Measurements from ENCODE around the gene MARCHF6.
"Not testable (repeated sequence)": the region's sequence is repeated elsewhere in the genome, so short reads cannot be mapped to it uniquely, and the experiment has no call there.

The MARCHF6 gene

GRCh38 chr5:10384483-10384882 is 31.0 kb downstream of the MARCHF6 start:
- Histone ChIP-seq H3K36me3 (ENCODE audit: control insufficient read depth, insufficient read depth, low read length) (peaks cover 4% of the 10 kb centered on the region), H3K9ac (ENCODE audit: low read length) (no peak overlapping the region), H3K27me3 (ENCODE audit: control insufficient read depth, insufficient read depth, low read length) (no peaks in the 10 kb centered on the region), H3K4me1 (ENCODE audit: control insufficient read depth, insufficient read depth, low read length) (no peaks in the 10 kb centered on the region), H3K4me3 (ENCODE audit: low read length) (no peak overlapping the region), H3K27ac (ENCODE audit: low read depth, low read length) (no peak overlapping the region)

GRCh38 chr5:10387690-10388089 is 34.2 kb downstream of the MARCHF6 start:
- Histone ChIP-seq H3K36me3 (ENCODE audit: control insufficient read depth, insufficient read depth, low read length) (peaks cover 11% of the 10 kb centered on the region), H3K4me1 (ENCODE audit: control insufficient read depth, insufficient read depth, low read length) (no peaks in the 10 kb centered on the region), H3K4me3 (ENCODE audit: low read length) (no peak overlapping the region), H3K27me3 (ENCODE audit: control insufficient read depth, insufficient read depth, low read length) (no peaks in the 10 kb centered on the region), H3K27ac (ENCODE audit: low read depth, low read length) (no peak overlapping the region), H3K9ac (ENCODE audit: low read length) (no peak overlapping the region)

GRCh38 chr5:10391130-10391529 is 37.6 kb downstream of the MARCHF6 start:
- H3K9ac ChIP-seq (ENCODE audit: low read length): no peak overlapping the region
- H3K27me3 ChIP-seq (ENCODE audit: control insufficient read depth, insufficient read depth, low read length): no peaks in the 10 kb centered on the region
- H3K4me3 ChIP-seq (ENCODE audit: low read length): no peak overlapping the region
- H3K27ac ChIP-seq (ENCODE audit: low read depth, low read length): no peak overlapping the region
- no peaks in the 10 kb centered on the region for H3K4me1 ChIP-seq (ENCODE audit: control insufficient read depth, insufficient read depth, low read length)
- peaks cover 24% of the 10 kb centered on the region for H3K36me3 ChIP-seq (ENCODE audit: control insufficient read depth, insufficient read depth, low read length)

GRCh38 chr5:10392567-10393328 is 39.3 kb downstream of the MARCHF6 start:
- not testable (repeated sequence) for H3K9ac ChIP-seq (ENCODE audit: low read length); H3K4me3 ChIP-seq (ENCODE audit: low read length); H3K27me3 ChIP-seq (ENCODE audit: control insufficient read depth, insufficient read depth, low read length); H3K27ac ChIP-seq (ENCODE audit: low read depth, low read length); H3K4me1 ChIP-seq (ENCODE audit: control insufficient read depth, insufficient read depth, low read length)
- H3K36me3 ChIP-seq (ENCODE audit: control insufficient read depth, insufficient read depth, low read length): peaks cover 25% of the 10 kb centered on the region

- H3K27ac ChIP-seq (ENCODE audit: low read depth, low read length): no peak overlapping the region
- H3K36me3 ChIP-seq (ENCODE audit: control insufficient read depth, insufficient read depth, low read length): peaks cover 25% of the 10 kb centered on the region
- H3K9ac ChIP-seq (ENCODE audit: low read length): no peak overlapping the region
- no peak overlapping the region for H3K4me3 ChIP-seq (ENCODE audit: low read length)
- H3K27me3 ChIP-seq (ENCODE audit: control insufficient read depth, insufficient read depth, low read length): no peaks in the 10 kb centered on the region
- no peaks in the 10 kb centered on the region for H3K4me1 ChIP-seq (ENCODE audit: control insufficient read depth, insufficient read depth, low read length)
Observed at GRCh38 chr5:10393491-10393890, 40.0 kb downstream of the MARCHF6 start.

GRCh38 chr5:10396552-10396951 is 43.1 kb downstream of the MARCHF6 start:
- Histone ChIP-seq H3K4me3 (ENCODE audit: low read length) (no peak overlapping the region), H3K36me3 (ENCODE audit: control insufficient read depth, insufficient read depth, low read length) (peaks cover 20% of the 10 kb centered on the region), H3K4me1 (ENCODE audit: control insufficient read depth, insufficient read depth, low read length) (no peaks in the 10 kb centered on the region), H3K9ac (ENCODE audit: low read length) (no peak overlapping the region), H3K27me3 (ENCODE audit: control insufficient read depth, insufficient read depth, low read length) (no peaks in the 10 kb centered on the region), H3K27ac (ENCODE audit: low read depth, low read length) (no peak overlapping the region)

- no peak overlapping the region for H3K9ac ChIP-seq (ENCODE audit: low read length)
- H3K27me3 ChIP-seq (ENCODE audit: control insufficient read depth, insufficient read depth, low read length): no peaks in the 10 kb centered on the region
- peaks cover 22% of the 10 kb centered on the region for H3K36me3 ChIP-seq (ENCODE audit: control insufficient read depth, insufficient read depth, low read length)
- H3K27ac ChIP-seq (ENCODE audit: low read depth, low read length): no peak overlapping the region
- no peaks in the 10 kb centered on the region for H3K4me1 ChIP-seq (ENCODE audit: control insufficient read depth, insufficient read depth, low read length)
- no peak overlapping the region for H3K4me3 ChIP-seq (ENCODE audit: low read length)
Observed at GRCh38 chr5:10399839-10400238, 46.3 kb downstream of the MARCHF6 start.

GRCh38 chr5:10400411-10400810 is 46.9 kb downstream of the MARCHF6 start:
- peak overlapping the region; percentile 11 for H3K27ac ChIP-seq (ENCODE audit: low read depth, low read length)
- H3K4me3 ChIP-seq (ENCODE audit: low read length): no peak overlapping the region
- no peak overlapping the region for H3K9ac ChIP-seq (ENCODE audit: low read length)
- no peaks in the 10 kb centered on the region for H3K27me3 ChIP-seq (ENCODE audit: control insufficient read depth, insufficient read depth, low read length)
- H3K36me3 ChIP-seq (ENCODE audit: control insufficient read depth, insufficient read depth, low read length): peaks cover 21% of the 10 kb centered on the region
- H3K4me1 ChIP-seq (ENCODE audit: control insufficient read depth, insufficient read depth, low read length): no peaks in the 10 kb centered on the region

- Histone ChIP-seq H3K36me3 (ENCODE audit: control insufficient read depth, insufficient read depth, low read length) (peaks cover 17% of the 10 kb centered on the region), H3K9ac (ENCODE audit: low read length) (no peak overlapping the region), H3K27ac (ENCODE audit: low read depth, low read length) (no peak overlapping the region), H3K4me3 (ENCODE audit: low read length) (no peak overlapping the region), H3K27me3 (ENCODE audit: control insufficient read depth, insufficient read depth, low read length) (no peaks in the 10 kb centered on the region), H3K4me1 (ENCODE audit: control insufficient read depth, insufficient read depth, low read length) (no peaks in the 10 kb centered on the region)
Observed at GRCh38 chr5:10400831-10401230, 47.3 kb downstream of the MARCHF6 start.

- H3K4me1 ChIP-seq (ENCODE audit: control insufficient read depth, insufficient read depth, low read length): no peaks in the 10 kb centered on the region
- no peaks in the 10 kb centered on the region for H3K27me3 ChIP-seq (ENCODE audit: control insufficient read depth, insufficient read depth, low read length)
- H3K4me3 ChIP-seq (ENCODE audit: low read length): no peak overlapping the region
- H3K27ac ChIP-seq (ENCODE audit: low read depth, low read length): no peak overlapping the region
- H3K36me3 ChIP-seq (ENCODE audit: control insufficient read depth, insufficient read depth, low read length): peaks cover 19% of the 10 kb centered on the region
- H3K9ac ChIP-seq (ENCODE audit: low read length): no peak overlapping the region
Observed at GRCh38 chr5:10401498-10401897, 48.0 kb downstream of the MARCHF6 start.

Data from rectal smooth muscle tissue (tissue), 1 donor.